Esophagus muscularis mucosa (tissue), 4 donors: Measurements from ENCODE around the gene RIC8B. TPM values are rescaled to one million over a fixed set of nuclear protein-coding genes. Genes with fewer than 3 reads are reported as not detected.

Source experiments
- DNase-seq: peaks from one replicate; pipeline ENCODE4 v3.0.0-alpha.2; 2017; ENCODE audit errors: extremely low spot score
- H3K27ac ChIP-seq, 4 donors: fragments of 200-600 bp; sonication (generic); replicated peaks in 1 of 4; 1 replicate in 3 of 4; 2 replicates in 1 of 4; pipeline ENCODE4 v1.5.1; 2016 to 2019; ENCODE audit warnings: mild to moderate bottlenecking in 1 of 4
- H3K27me3 ChIP-seq, 4 donors: fragments of 200-600 bp; sonication (generic); one replicate each; pipeline versions ENCODE4 v1.5.1 to v1.6.0; 2016 to 2019
- H3K36me3 ChIP-seq, 4 donors: fragments of 200-600 bp; sonication (generic); one replicate each; pipeline ENCODE4 v1.5.1; 2016 to 2019
- H3K4me1 ChIP-seq, 4 donors: fragments of 200-600 bp; sonication (generic); one replicate each; pipeline ENCODE4 v1.5.1; 2016 to 2019
- H3K4me3 ChIP-seq, 4 donors: fragments of 200-600 bp; sonication (generic); 1 replicate in 2 of 4; 2 replicates in 2 of 4; pipeline ENCODE4 v1.5.1; 2016 to 2019; ENCODE audit warnings: mild to moderate bottlenecking in 4 of 4, moderate library complexity in 1 of 4
- H3K9me3 ChIP-seq, 4 donors: fragments of 200-600 bp; sonication (generic); 1 replicate in 3 of 4; 2 replicates in 1 of 4; pipeline ENCODE4 v1.5.1; 2016 to 2019
- CTCF ChIP-seq, 3 experiments: fragments of 200-600 bp in 2 of 3; fragments of 450-650 bp in 1 of 3; sonication (generic) in 2 of 3; IDR thresholded peaks; one replicate each; pipeline ENCODE4 v1.5.1; 2017 to 2019; ENCODE audit warnings: antibody characterized with exemption in 3 of 3, mild to moderate bottlenecking in 2 of 3, moderate library complexity in 1 of 3
- EP300 ChIP-seq: sonication (generic); formaldehyde crosslinking; IDR thresholded peaks from one replicate; pipeline ENCODE4 v1.6.1; 2017; ENCODE audit warnings: antibody characterized with exemption
- POLR2A ChIP-seq: fragments of 450-650 bp; IDR thresholded peaks from one replicate; pipeline ENCODE4 v1.6.1; 2017; ENCODE audit warnings: antibody characterized with exemption, moderate library complexity, mild to moderate bottlenecking, low read depth
- POLR2AphosphoS5 ChIP-seq, 2 donors: sonication (generic); formaldehyde crosslinking; IDR thresholded peaks; one replicate each; pipeline ENCODE4 v1.6.1; 2017; ENCODE audit warnings: antibody characterized with exemption in 2 of 2
- WGBS: methylation state at CpG from one replicate; pipeline ENCODE4 v1.1.5; 2018; 5-methylcytosine and 5-hydroxymethylcytosine counted together
- intact Hi-C: fragments of 100-400 bp; cut with DNase I; formaldehyde crosslinking; loops from one replicate; pipeline ENCODE4 v1.15.1; 2023
- total RNA-seq, 4 donors: library from RNA; depleted of rRNA; stranded (reverse); fragments of >200 nt; gene quantifications; one replicate each; pipeline versions ENCODE4 v1.1.0 to v1.2.1, GENCODE V29; 2016

Gene RIC8B
- total RNA-seq, 4 donors from 2014 or later, result 13.8 to 19.1 (median 15.3) TPM

- intact Hi-C loops, result no loop called here
- Histone ChIP-seq H3K36me3 (peaks cover 0 to 20% (median 8%) of the 10 kb centered on the region in 4 donors), H3K9me3 (no peaks in the 10 kb centered on the region), H3K4me1 (no peaks in the 10 kb centered on the region), H3K4me3 (no peak overlapping the region), H3K27ac (no peak overlapping the region), H3K27me3 (no peaks in the 10 kb centered on the region)
- DNase-seq, result no peak
- TF ChIP-seq POLR2A (no peak), CTCF (IDR thresholded peaks at IDR 0.05) (no peak), POLR2AphosphoS5 (IDR thresholded peaks at IDR 0.05) (no peak), EP300 (no peak)
- 86% methylated on average over 4 of the region's 4 CpGs for WGBS
These were observed 80.2 kb downstream of the RIC8B start for GRCh38 chr12:106854723-106855122.

GRCh38 chr12:106855221-106855758 lies 80.8 kb downstream of the RIC8B start:
- H3K4me1 ChIP-seq, result no peaks in the 10 kb centered on the region
- no peak overlapping the region for H3K4me3 ChIP-seq
- intact Hi-C loops, result no loop called here
- peaks cover 0 to 22% (median 13%) of the 10 kb centered on the region in 4 donors for H3K36me3 ChIP-seq
- H3K27ac ChIP-seq, result no peak overlapping the region
- TF ChIP-seq POLR2AphosphoS5 (IDR thresholded peaks at IDR 0.05) (no peak), POLR2A (no peak), CTCF (IDR thresholded peaks at IDR 0.05) (no peak), EP300 (no peak)
- no peaks in the 10 kb centered on the region for H3K27me3 ChIP-seq
- no peaks in the 10 kb centered on the region for H3K9me3 ChIP-seq
- DNase-seq, result no peak
- 94% methylated on average over 2 of the region's 2 CpGs for WGBS

- peaks cover 6 to 25% (median 23%) of the 10 kb centered on the region in 4 donors for H3K4me1 ChIP-seq
- H3K27me3 ChIP-seq, result no peaks in the 10 kb centered on the region
- no peak for DNase-seq
- intact Hi-C loops, result no loop called here
- TF ChIP-seq POLR2AphosphoS5 (IDR thresholded peaks at IDR 0.05) (no peak), POLR2A (no peak), CTCF (IDR thresholded peaks at IDR 0.05) (no peak)
- no peak overlapping the region for H3K4me3 ChIP-seq
- WGBS, result 96% methylated on average over 3 of the region's 3 CpGs
- peaks cover 0 to 18% (median 13%) of the 10 kb centered on the region in 4 donors for H3K36me3 ChIP-seq
- no peaks in the 10 kb centered on the region for H3K9me3 ChIP-seq
- H3K27ac ChIP-seq, result peak overlapping the region in 3 of 4 donors; percentile 28 to 68 (median 32)
These were observed 87.8 kb downstream of the RIC8B start for GRCh38 chr12:106861984-106862916.

GRCh38 chr12:106863189-106863588 lies 88.7 kb downstream of the RIC8B start:
- no peaks in the 10 kb centered on the region for H3K9me3 ChIP-seq
- H3K4me1 ChIP-seq, result peaks cover 6 to 25% (median 23%) of the 10 kb centered on the region in 4 donors
- H3K36me3 ChIP-seq, result peaks cover 0 to 18% (median 13%) of the 10 kb centered on the region in 4 donors
- no peak overlapping the region for H3K4me3 ChIP-seq
- peak overlapping the region in 3 of 4 donors; percentile 28 to 68 (median 32) for H3K27ac ChIP-seq
- no peaks in the 10 kb centered on the region for H3K27me3 ChIP-seq
- no peak for DNase-seq
- no peak for TF ChIP-seq POLR2AphosphoS5 (IDR thresholded peaks at IDR 0.05)
- intact Hi-C loops, result no loop called here
- 41% methylated on average over 1 of the region's 1 CpG for WGBS

GRCh38 chr12:106865683-106866082 lies 91.2 kb downstream of the RIC8B start:
- DNase-seq, result no peak
- Histone ChIP-seq H3K27ac (no peak overlapping the region), H3K4me1 (peaks cover 6 to 33% (median 23%) of the 10 kb centered on the region in 4 donors), H3K27me3 (no peaks in the 10 kb centered on the region), H3K4me3 (no peak overlapping the region), H3K36me3 (peaks cover 0 to 8% (median 3%) of the 10 kb centered on the region in 4 donors), H3K9me3 (no peaks in the 10 kb centered on the region)
- WGBS, result 81% methylated on average over 3 of the region's 3 CpGs
- intact Hi-C loops, result no loop called here
- TF ChIP-seq CTCF (IDR thresholded peaks at IDR 0.05) (no peak), EP300 (no peak), POLR2AphosphoS5 (IDR thresholded peaks at IDR 0.05) (no peak), POLR2A (no peak)
